H1 (cell line): ENCODE results near the gene TEX38. TPM values are rescaled to one million over a fixed set of nuclear protein-coding genes. Genes with fewer than 3 reads are reported as not detected.
"Not testable (repeated sequence)": the region's sequence is repeated elsewhere in the genome, so short reads cannot be mapped to it uniquely, and the experiment has no call there.

ENCODE experiments used
- CTCF ChIA-PET: fragments of 300-600 bp; sonication (Branson Sonifier 250); formaldehyde crosslinking; loops from one replicate; lab custom pipeline; 2021; ENCODE audit not compliant: partially characterized antibody; lab: Charles Lee
- POLR2A ChIA-PET: fragments of 300-600 bp; sonication (Branson Sonifier 250); formaldehyde crosslinking; loops from one replicate; lab custom pipeline; 2021; ENCODE audit warnings: inconsistent platforms; ENCODE audit not compliant: partially characterized antibody; lab: Charles Lee
- DNase-seq, 2 experiments: peaks; one replicate each; pipeline versions ENCODE4 v3.0.0 to v3.0.0-alpha.2; 2010 to 2022; ENCODE audit warnings: low spot score in 2 of 2, low read depth in 1 of 2, mixed read lengths in 1 of 2
- FAIRE-seq: peaks from 2 replicates; lab custom pipeline; 2011; peaks lifted over from hg19 to GRCh38; lab: Jason Lieb, UNC
- H2AFZ ChIP-seq: 2 replicates; pipeline ENCODE4 v1.8.1; 2012; ENCODE audit warnings: low read length, inconsistent platforms
- H2AK5ac ChIP-seq: 2 replicates; pipeline ENCODE4 v1.6.1; 2013; ENCODE audit warnings: low read depth, low read length
- H2BK120ac ChIP-seq: replicated peaks from 2 replicates; pipeline ENCODE3; 2013; ENCODE audit warnings: low read depth, low read length, inconsistent platforms
- H2BK12ac ChIP-seq: 2 replicates; pipeline ENCODE4 v1.6.1; 2013; ENCODE audit warnings: low read depth, low read length
- H2BK15ac ChIP-seq: 2 replicates; pipeline ENCODE4 v1.6.1; 2013; ENCODE audit warnings: low read length
- H2BK20ac ChIP-seq: 2 replicates; pipeline ENCODE4 v1.6.1; 2013; ENCODE audit warnings: low read length
- H2BK5ac ChIP-seq: 2 replicates; pipeline ENCODE4 v1.6.1; 2013; ENCODE audit warnings: low read depth, low read length
- H3K14ac ChIP-seq: 2 replicates; pipeline ENCODE4 v1.6.1; 2013; ENCODE audit warnings: inconsistent platforms; ENCODE audit not compliant: insufficient read length
- H3K18ac ChIP-seq: 2 replicates; pipeline ENCODE4 v1.6.1; 2013; ENCODE audit warnings: low read length; ENCODE audit errors: extremely low read depth
- H3K23ac ChIP-seq: 2 replicates; pipeline ENCODE4 v1.6.1; 2013; ENCODE audit warnings: inconsistent platforms; ENCODE audit not compliant: insufficient read length
- H3K23me2 ChIP-seq: 2 replicates; pipeline ENCODE4 v1.6.1; 2013; ENCODE audit warnings: low read depth, low read length
- H3K27ac ChIP-seq: 2 replicates; pipeline ENCODE4 v1.6.1; 2011; ENCODE audit warnings: low read depth, low read length, inconsistent platforms
- H3K27me3 ChIP-seq, 4 experiments: replicated peaks in 1 of 4; 1 replicate in 1 of 4; 2 replicates in 3 of 4; pipeline versions ENCODE4 v1.6.1 to v1.8.1; 2011 to 2013; ENCODE audit warnings: low read length in 3 of 4, mild to moderate bottlenecking in 3 of 4, inconsistent platforms in 2 of 4, mixed read lengths in 2 of 4, moderate library complexity in 1 of 4; ENCODE audit not compliant: control insufficient read depth in 3 of 4, insufficient read depth in 3 of 4; ENCODE audit errors: extremely low read depth in 1 of 4
- H3K36me3 ChIP-seq, 4 experiments: 2 replicates each; pipeline versions ENCODE4 v1.6.1 to v1.8.1; 2011 to 2013; ENCODE audit warnings: mild to moderate bottlenecking in 4 of 4, low read length in 3 of 4, moderate library complexity in 2 of 4, control low read depth in 1 of 4, inconsistent platforms in 1 of 4; ENCODE audit not compliant: insufficient read depth in 4 of 4, control insufficient read depth in 2 of 4
- H3K4ac ChIP-seq: replicated peaks from 2 replicates; pipeline ENCODE3; 2013; ENCODE audit warnings: low read length, low read depth, mixed read lengths, inconsistent platforms; ENCODE audit not compliant: insufficient read length
- H3K4me1 ChIP-seq, 4 experiments: replicated peaks in 1 of 4; 1 replicate in 1 of 4; 2 replicates in 3 of 4; pipeline versions ENCODE4 v1.6.1 to v1.8.1; 2011 to 2013; ENCODE audit warnings: low read length in 3 of 4, inconsistent platforms in 2 of 4, mixed read lengths in 1 of 4; ENCODE audit not compliant: insufficient read depth in 4 of 4, control insufficient read depth in 3 of 4
- H3K4me2 ChIP-seq, 2 experiments: 2 replicates each; pipeline versions ENCODE4 v1.6.1 to v1.8.1; 2011 to 2013; ENCODE audit warnings: low read depth in 2 of 2, low read length in 2 of 2, control low read depth in 1 of 2, inconsistent platforms in 1 of 2, mild to moderate bottlenecking in 1 of 2; ENCODE audit not compliant: insufficient read depth in 1 of 2
- H3K4me3 ChIP-seq, 4 experiments: fragments of 200-600, 300-600 bp in 1 of 4; sonication (generic), shearing (Covaris generic), sonication (Bioruptor Twin) in 1 of 4; 2 replicates each; pipeline versions ENCODE4 v1.5.1 to v1.8.1; 2011 to 2016; ENCODE audit warnings: low read length in 4 of 4, low read depth in 3 of 4, control low read depth in 2 of 4, inconsistent platforms in 2 of 4, mild to moderate bottlenecking in 2 of 4, mixed read lengths in 1 of 4, moderate library complexity in 1 of 4; ENCODE audit not compliant: insufficient read depth in 2 of 4; ENCODE audit errors: extremely low read depth in 1 of 4
- H3K56ac ChIP-seq: replicated peaks from 2 replicates; pipeline ENCODE3; 2013; ENCODE audit warnings: low read depth, mild to moderate bottlenecking, mixed read lengths, low read length, inconsistent platforms; ENCODE audit not compliant: insufficient read length
- H3K79me1 ChIP-seq: 2 replicates; pipeline ENCODE4 v1.6.1; 2013; ENCODE audit warnings: low read depth, low read length, control low read depth
- H3K79me2 ChIP-seq, 2 experiments: 2 replicates each; pipeline versions ENCODE4 v1.6.1 to v1.8.1; 2012 to 2013; ENCODE audit warnings: low read length in 2 of 2, mild to moderate bottlenecking in 2 of 2, inconsistent platforms in 1 of 2; ENCODE audit not compliant: insufficient read depth in 2 of 2, control insufficient read depth in 1 of 2
- H3K9ac ChIP-seq, 4 experiments: replicated peaks in 1 of 4; 1 replicate in 1 of 4; 2 replicates in 3 of 4; pipeline versions ENCODE4 v1.6.1 to v1.8.1; 2011 to 2013; ENCODE audit warnings: low read depth in 3 of 4, low read length in 3 of 4, control low read depth in 2 of 4, mild to moderate bottlenecking in 2 of 4, moderate library complexity in 2 of 4, inconsistent platforms in 1 of 4; ENCODE audit errors: extremely low read depth in 1 of 4
- H3K9me3 ChIP-seq, 2 experiments: 2 replicates each; pipeline versions ENCODE4 v1.6.1 to v1.8.1; 2012 to 2013; ENCODE audit warnings: mild to moderate bottlenecking in 2 of 2, moderate library complexity in 2 of 2, control low read depth in 1 of 2, inconsistent platforms in 1 of 2, low read depth in 1 of 2, low read length in 1 of 2, mixed read lengths in 1 of 2; ENCODE audit not compliant: insufficient read depth in 2 of 2
- H4K20me1 ChIP-seq, 2 experiments: replicated peaks in 1 of 2; 2 replicates each; pipeline versions ENCODE3 to v1.8.1; 2011 to 2013; ENCODE audit warnings: inconsistent platforms in 2 of 2, low read length in 2 of 2, mild to moderate bottlenecking in 1 of 2; ENCODE audit not compliant: insufficient read depth in 2 of 2, control insufficient read depth in 1 of 2
- H4K5ac ChIP-seq: 2 replicates; pipeline ENCODE4 v1.6.1; 2013; ENCODE audit warnings: low read length, low read depth, mixed read lengths, inconsistent platforms; ENCODE audit not compliant: insufficient read length
- H4K8ac ChIP-seq: 2 replicates; pipeline ENCODE4 v1.8.0; 2013; ENCODE audit warnings: mild to moderate bottlenecking, moderate library complexity, low read length, inconsistent platforms; ENCODE audit not compliant: insufficient read depth; ENCODE audit errors: extremely low read depth
- H4K91ac ChIP-seq: replicated peaks from 2 replicates; pipeline ENCODE3; 2013; ENCODE audit warnings: low read length, mixed read lengths, inconsistent platforms; ENCODE audit not compliant: insufficient read length
- EGR1 ChIP-seq: IDR thresholded peaks from 2 replicates; pipeline ENCODE4 v1.6.1; 2011; ENCODE audit warnings: low read depth, low read length, borderline replicate concordance
- WGBS, 2 experiments: shearing (Covaris generic) in 1 of 2; methylation state at CpG; one replicate each; pipeline versions ENCODE4 v1.1.6 to v1.1.7; 2013 to 2015; ENCODE audit warnings: low lambda C conversion rate in 2 of 2, mixed read lengths in 2 of 2, inconsistent platforms in 1 of 2, low coverage in 1 of 2, missing lambda C conversion rate in 1 of 2; ENCODE audit not compliant: insufficient replicate concordance in 2 of 2, insufficient coverage in 1 of 2, insufficient read length in 1 of 2; ENCODE audit errors: extremely low coverage in 1 of 2, missing lambda C conversion rate in 1 of 2; 5-methylcytosine and 5-hydroxymethylcytosine counted together
- polyA plus RNA-seq, 7 experiments: library from polyadenylated mRNA; depleted of rRNA in 3 of 7; stranded (reverse) in 5 of 7; unstranded in 2 of 7; fragments of >200 nt in 5 of 7; fragments of 200-250 nt in 2 of 7; gene quantifications; 1 replicate in 5 of 7; 2 replicates in 1 of 7; 4 replicates in 1 of 7; pipeline versions ENCODE4 v1.2.1 to v1.2.3, GENCODE V29; 2011 to 2013; ENCODE audit warnings: missing spikeins in 2 of 7, mixed read lengths in 2 of 7
- total RNA-seq: library from RNA; stranded (reverse); fragmentation: NEBNext Ultra II Directional; extraction: Animal tissue kit (Norgen Biotek cat#: 25700); gene quantifications from 2 replicates; pipeline ENCODE4 v1.2.1, GENCODE V29; 2021

The TEX38 gene
- total and polyA plus RNA-seq, 2 of the 8 experiments (the other 6 are each of a cell fraction or from before 2014, with no cell fraction given): 0.33 TPM; not detected in 1

- no peak for TF ChIP-seq EGR1
Observed at GRCh38 chr1:46692811-46693770, 21.4 kb downstream of the TEX38 start (continued).

- H3K14ac ChIP-seq, H3K27ac ChIP-seq, H3K27me3 ChIP-seq, H4K5ac ChIP-seq, H3K4ac ChIP-seq, H4K91ac ChIP-seq, H3K23me2 ChIP-seq, H2BK5ac ChIP-seq, POLR2A ChIA-PET, H3K79me1 ChIP-seq, H3K79me2 ChIP-seq, H3K23ac ChIP-seq, CTCF ChIA-PET, H2BK12ac ChIP-seq, FAIRE-seq, H2BK120ac ChIP-seq, H2AFZ ChIP-seq, H3K4me3 ChIP-seq, H3K56ac ChIP-seq, H4K8ac ChIP-seq, H2BK15ac ChIP-seq, H3K4me1 ChIP-seq, H3K9me3 ChIP-seq, H4K20me1 ChIP-seq, H3K4me2 ChIP-seq, H2BK20ac ChIP-seq, H3K9ac ChIP-seq, H3K18ac ChIP-seq, DNase-seq, H2AK5ac ChIP-seq: not testable (repeated sequence)
- 96% methylated on average over 3 of the region's 4 CpGs; no CpG with 5 or more reads in 1 of the 2 experiments for WGBS, 2 experiments
- H3K36me3 ChIP-seq: peaks cover 0 to 41% (median 35%) of the 10 kb centered on the region in 4 experiments; a peak in 6 of 8 replicates
Observed at GRCh38 chr1:46694676-46695075, 23.0 kb downstream of the TEX38 start.
